Activated T-cell treated with anti-CD3 and anti-CD28 coated beads, Interleukin-2, amount 50 U/mL, for 24 hours (primary cell): ENCODE data around the gene DHRS7C.
"Not testable (repeated sequence)": the region's sequence is repeated elsewhere in the genome, so short reads cannot be mapped to it uniquely, and the experiment has no call there.

Source experiments
- DNase-seq: peaks from one replicate; pipeline ENCODE4 v3.0.0-alpha.2; 2020
- H3K27ac Mint-ChIP-seq: 2 replicates; pipeline ENCODE4 v1.8.0; 2020; ENCODE audit warnings: mild to moderate bottlenecking, mixed read lengths
- H3K27me3 Mint-ChIP-seq: 2 replicates; pipeline ENCODE4 v1.8.0; 2020; ENCODE audit warnings: mixed read lengths
- H3K36me3 Mint-ChIP-seq: 2 replicates; pipeline ENCODE4 v1.8.0; 2020; ENCODE audit warnings: low read depth, mixed read lengths
- H3K4me1 Mint-ChIP-seq: 2 replicates; pipeline ENCODE4 v1.8.0; 2020; ENCODE audit warnings: low read depth, mixed read lengths
- H3K4me3 Mint-ChIP-seq: 2 replicates; pipeline ENCODE4 v1.8.0; 2020; ENCODE audit warnings: mild to moderate bottlenecking, moderate library complexity, mixed read lengths
- H3K9me3 Mint-ChIP-seq: 2 replicates; pipeline ENCODE4 v1.8.0; 2020; ENCODE audit warnings: mixed read lengths

The DHRS7C gene

DNA sequence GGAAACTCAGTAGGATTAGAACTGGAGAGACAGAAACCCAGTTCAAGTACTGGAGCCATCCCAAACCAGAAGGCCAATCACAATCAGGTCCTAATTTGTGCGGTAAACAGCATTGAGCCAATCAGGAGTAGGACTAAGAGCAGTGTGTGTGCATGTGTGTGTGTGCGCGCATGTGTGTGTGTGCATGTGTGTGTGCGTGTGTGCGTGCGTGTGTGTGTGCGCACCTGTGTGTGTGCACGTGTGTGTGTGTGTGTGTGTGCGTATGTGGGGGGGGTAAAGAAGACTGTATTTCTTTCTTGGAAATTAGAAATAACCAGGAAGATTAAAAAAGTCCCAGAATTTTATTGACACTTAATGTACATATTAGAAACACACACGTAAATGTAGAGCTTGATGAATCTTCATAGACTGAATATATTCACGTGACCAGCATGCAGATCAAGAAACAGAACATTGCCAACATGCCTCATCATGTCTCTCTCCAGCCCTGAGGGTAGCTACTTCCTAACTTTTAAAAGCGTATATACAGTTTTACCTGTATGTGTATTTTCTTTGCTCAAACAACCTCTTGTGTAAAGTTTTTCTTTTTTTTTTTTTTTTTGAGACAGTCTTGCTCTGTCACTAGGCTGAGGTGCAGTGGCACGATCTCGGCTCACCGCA, 919 bp upstream of the DHRS7C start:
- H3K4me1 Mint-ChIP-seq: no peaks in the 10 kb centered on the region
- DNase-seq: no peak
- no peaks in the 10 kb centered on the region for H3K36me3 Mint-ChIP-seq
- peaks cover 8% of the 10 kb centered on the region for H3K27me3 Mint-ChIP-seq
- H3K9me3 Mint-ChIP-seq: no peaks in the 10 kb centered on the region
- H3K4me3 Mint-ChIP-seq: no peak overlapping the region
- H3K27ac Mint-ChIP-seq: no peak overlapping the region

- Mint-ChIP-seq H3K4me1 (no peaks in the 10 kb centered on the region), H3K9me3 (no peaks in the 10 kb centered on the region), H3K27ac (no peak overlapping the region), H3K4me3 (no peak overlapping the region), H3K36me3 (no peaks in the 10 kb centered on the region), H3K27me3 (peaks cover 2% of the 10 kb centered on the region)
- no peak for DNase-seq
Observed at GRCh38 chr17:9790316-9790715, 1.1 kb downstream of the DHRS7C start.

- no peak overlapping the region for H3K4me3 Mint-ChIP-seq
- no peak overlapping the region for H3K27ac Mint-ChIP-seq
- H3K27me3 Mint-ChIP-seq: peaks cover 2% of the 10 kb centered on the region
- H3K36me3 Mint-ChIP-seq: no peaks in the 10 kb centered on the region
- no peak for DNase-seq
- no peaks in the 10 kb centered on the region for H3K4me1 Mint-ChIP-seq
- H3K9me3 Mint-ChIP-seq: no peaks in the 10 kb centered on the region
Observed at GRCh38 chr17:9788601-9789000, 2.8 kb downstream of the DHRS7C start.

- Mint-ChIP-seq H3K4me3 (no peak overlapping the region), H3K9me3 (no peaks in the 10 kb centered on the region), H3K27me3 (peaks cover 25% of the 10 kb centered on the region), H3K4me1 (no peaks in the 10 kb centered on the region), H3K36me3 (no peaks in the 10 kb centered on the region), H3K27ac (no peak overlapping the region)
- DNase-seq: no peak
Observed at GRCh38 chr17:9784544-9784943, 6.8 kb downstream of the DHRS7C start.

DNA sequence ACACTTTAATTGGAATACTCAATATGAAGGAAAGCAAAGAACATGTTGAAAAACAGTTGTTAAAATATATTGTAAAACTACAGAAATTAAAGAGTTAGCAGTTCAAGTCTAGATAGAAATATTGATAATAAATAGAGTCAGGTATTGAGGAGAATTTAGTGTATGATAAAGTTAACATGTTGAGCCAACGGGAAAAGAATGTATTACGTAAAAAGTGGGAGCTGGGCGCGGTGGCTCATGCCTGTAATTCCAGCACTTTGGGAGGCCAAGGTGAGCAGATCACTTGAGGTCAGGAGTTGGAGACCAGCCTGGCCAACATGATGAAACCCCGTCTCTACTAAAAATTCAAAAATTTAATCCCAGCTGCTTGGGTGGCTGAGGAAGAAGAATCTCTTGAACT, 7.9 kb downstream of the DHRS7C start:
- H3K4me3 Mint-ChIP-seq, H3K9me3 Mint-ChIP-seq, DNase-seq, H3K27ac Mint-ChIP-seq, H3K36me3 Mint-ChIP-seq, H3K4me1 Mint-ChIP-seq: not testable (repeated sequence)
- H3K27me3 Mint-ChIP-seq: peaks cover 30% of the 10 kb centered on the region

DNA sequence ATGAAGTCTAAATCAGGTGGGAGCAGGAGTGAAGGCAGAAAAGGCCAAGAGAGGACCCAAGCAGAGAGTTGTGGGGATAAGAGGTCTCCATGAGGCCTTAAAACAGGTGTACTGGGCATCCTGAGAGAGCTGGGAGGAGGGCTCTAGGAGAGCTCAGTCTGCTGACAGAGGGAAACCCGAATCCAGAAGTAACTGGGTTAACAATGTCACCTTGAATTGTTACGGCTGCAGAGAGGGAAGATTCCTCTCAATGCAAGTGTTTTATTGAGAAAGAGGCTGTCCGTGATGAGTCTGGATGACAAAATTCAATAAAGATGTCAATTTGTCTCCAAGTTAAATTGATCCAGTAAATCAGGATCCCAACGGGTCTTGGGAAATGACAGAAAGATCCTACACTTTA, 8.3 kb downstream of the DHRS7C start:
- Mint-ChIP-seq H3K27ac (no peak overlapping the region), H3K27me3 (peaks cover 31% of the 10 kb centered on the region), H3K9me3 (no peaks in the 10 kb centered on the region), H3K4me3 (no peak overlapping the region), H3K36me3 (no peaks in the 10 kb centered on the region), H3K4me1 (no peaks in the 10 kb centered on the region)
- DNase-seq: no peak

GRCh38 chr17:9780552-9780951, 10.8 kb downstream of the DHRS7C start:
- DNase-seq: no peak
- H3K27me3 Mint-ChIP-seq: peaks cover 35% of the 10 kb centered on the region
- no peaks in the 10 kb centered on the region for H3K9me3 Mint-ChIP-seq
- no peaks in the 10 kb centered on the region for H3K36me3 Mint-ChIP-seq
- H3K27ac Mint-ChIP-seq: no peak overlapping the region
- no peaks in the 10 kb centered on the region for H3K4me1 Mint-ChIP-seq
- no peak overlapping the region for H3K4me3 Mint-ChIP-seq

- H3K36me3 Mint-ChIP-seq: no peaks in the 10 kb centered on the region
- peaks cover 33% of the 10 kb centered on the region for H3K27me3 Mint-ChIP-seq
- DNase-seq: no peak
- no peak overlapping the region for H3K27ac Mint-ChIP-seq
- no peaks in the 10 kb centered on the region for H3K4me1 Mint-ChIP-seq
- no peaks in the 10 kb centered on the region for H3K9me3 Mint-ChIP-seq
- no peak overlapping the region for H3K4me3 Mint-ChIP-seq
Observed at GRCh38 chr17:9776911-9777310, 14.5 kb downstream of the DHRS7C start.

- Mint-ChIP-seq H3K27ac (no peak overlapping the region), H3K36me3 (no peaks in the 10 kb centered on the region), H3K27me3 (peaks cover 16% of the 10 kb centered on the region), H3K4me1 (no peaks in the 10 kb centered on the region), H3K9me3 (no peaks in the 10 kb centered on the region), H3K4me3 (no peak overlapping the region)
- DNase-seq: no peak
Observed at GRCh38 chr17:9772658-9773057, 18.7 kb downstream of the DHRS7C start.

DNA sequence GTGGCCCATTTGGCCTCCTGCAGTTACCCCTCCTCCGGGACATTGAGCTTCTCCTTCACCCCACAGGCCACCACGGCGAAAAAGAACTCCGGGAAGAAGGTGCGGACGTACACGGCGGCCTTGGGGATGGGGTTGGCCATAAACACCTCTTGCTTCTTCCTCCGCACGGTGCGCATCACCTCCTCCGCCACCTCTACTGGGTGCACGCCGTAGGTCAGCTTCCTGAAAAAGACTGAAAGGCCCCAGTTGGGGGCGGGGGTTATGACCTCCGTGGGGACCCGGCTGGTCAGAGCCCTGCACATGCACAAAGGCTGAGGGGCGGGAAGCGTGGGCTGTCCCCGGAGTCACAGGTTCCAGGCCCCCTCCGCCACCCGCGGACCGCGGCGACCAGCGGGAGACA, 19.9 kb downstream of the DHRS7C start:
- H3K9me3 Mint-ChIP-seq: no peaks in the 10 kb centered on the region
- peaks cover 21% of the 10 kb centered on the region for H3K27me3 Mint-ChIP-seq
- H3K4me1 Mint-ChIP-seq: no peaks in the 10 kb centered on the region
- no peak overlapping the region for H3K4me3 Mint-ChIP-seq
- H3K27ac Mint-ChIP-seq: no peak overlapping the region
- H3K36me3 Mint-ChIP-seq: no peaks in the 10 kb centered on the region
- no peak for DNase-seq

DNA sequence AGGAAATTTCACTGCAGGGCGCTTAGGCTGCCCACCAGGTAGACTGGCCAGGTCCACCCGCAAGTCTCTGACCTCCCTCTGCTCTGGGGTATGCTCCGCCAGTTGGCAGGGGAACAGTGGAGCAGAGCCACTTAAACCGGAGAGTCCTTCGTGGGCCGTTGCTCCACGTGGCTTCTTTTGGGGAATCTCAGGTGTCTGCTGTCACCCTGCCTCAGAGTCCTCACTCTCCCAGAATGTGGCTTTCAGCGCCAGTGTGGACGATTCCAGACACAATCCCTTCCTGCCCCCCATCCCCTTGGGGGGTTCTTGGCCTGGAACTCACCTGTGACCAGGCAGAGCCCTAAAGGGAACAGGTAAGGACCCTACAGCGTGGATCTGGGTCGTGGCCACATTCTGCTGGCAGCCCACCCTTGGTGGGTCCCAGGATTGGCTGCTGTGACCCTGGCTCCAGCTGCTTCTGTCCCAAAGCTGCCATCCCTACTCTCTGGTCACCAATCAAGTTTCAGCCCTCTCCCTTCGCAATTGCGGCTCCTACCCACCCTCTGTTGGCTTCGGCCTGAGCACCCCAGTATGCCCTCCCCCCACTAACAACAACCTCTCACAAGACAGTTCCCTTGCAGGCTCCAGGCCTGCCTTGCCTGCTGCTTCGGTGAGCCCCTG, 22.2 kb downstream of the DHRS7C start:
- no peaks in the 10 kb centered on the region for H3K36me3 Mint-ChIP-seq
- H3K27me3 Mint-ChIP-seq: peaks cover 17% of the 10 kb centered on the region
- no peaks in the 10 kb centered on the region for H3K4me1 Mint-ChIP-seq
- no peaks in the 10 kb centered on the region for H3K9me3 Mint-ChIP-seq
- no peak overlapping the region for H3K27ac Mint-ChIP-seq
- no peak for DNase-seq
- no peak overlapping the region for H3K4me3 Mint-ChIP-seq

- DNase-seq: no peak
- Mint-ChIP-seq H3K27ac (no peak overlapping the region), H3K36me3 (no peaks in the 10 kb centered on the region), H3K9me3 (no peaks in the 10 kb centered on the region), H3K27me3 (peaks cover 17% of the 10 kb centered on the region), H3K4me3 (no peak overlapping the region), H3K4me1 (no peaks in the 10 kb centered on the region)
Observed at GRCh38 chr17:9768381-9768934, 22.9 kb downstream of the DHRS7C start.

GRCh38 chr17:9767432-9767991, 23.9 kb downstream of the DHRS7C start:
- Mint-ChIP-seq H3K27me3 (peaks cover 13% of the 10 kb centered on the region), H3K4me3 (no peak overlapping the region), H3K27ac (no peak overlapping the region), H3K36me3 (no peaks in the 10 kb centered on the region), H3K9me3 (no peaks in the 10 kb centered on the region), H3K4me1 (no peaks in the 10 kb centered on the region)
- DNase-seq: no peak

DNA sequence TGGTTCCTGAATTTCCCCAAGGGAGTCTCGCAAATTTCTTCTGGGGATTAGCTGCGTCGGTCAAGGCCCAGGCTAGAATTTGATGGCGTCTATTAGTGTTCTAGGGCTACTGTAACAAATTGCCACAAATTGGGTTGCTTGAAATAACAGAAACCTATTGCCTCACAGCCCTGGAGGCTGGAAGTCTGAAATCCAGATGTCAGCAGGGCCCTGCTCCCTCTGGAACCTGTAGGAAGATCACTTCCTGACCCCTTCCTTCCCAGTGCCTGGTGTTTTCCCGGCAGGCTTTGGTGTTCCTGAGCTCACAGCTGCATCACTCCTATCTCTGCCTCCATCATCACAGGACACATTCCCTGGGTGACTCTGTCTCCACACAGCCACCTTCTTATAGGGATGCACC, 24.4 kb downstream of the DHRS7C start:
- no peak overlapping the region for H3K4me3 Mint-ChIP-seq
- no peak overlapping the region for H3K27ac Mint-ChIP-seq
- H3K36me3 Mint-ChIP-seq: no peaks in the 10 kb centered on the region
- no peak for DNase-seq
- peaks cover 13% of the 10 kb centered on the region for H3K27me3 Mint-ChIP-seq
- no peaks in the 10 kb centered on the region for H3K4me1 Mint-ChIP-seq
- no peaks in the 10 kb centered on the region for H3K9me3 Mint-ChIP-seq

- Mint-ChIP-seq H3K27me3 (peaks cover 18% of the 10 kb centered on the region), H3K4me3 (no peak overlapping the region), H3K36me3 (no peaks in the 10 kb centered on the region), H3K4me1 (no peaks in the 10 kb centered on the region), H3K9me3 (no peaks in the 10 kb centered on the region), H3K27ac (no peak overlapping the region)
- DNase-seq: no peak
Observed at GRCh38 chr17:9765322-9765721, 26.1 kb downstream of the DHRS7C start.
